ENCODE measurements around the gene PLAGL1. TPM values are rescaled to one million over a fixed set of nuclear protein-coding genes. Genes with fewer than 3 reads are reported as not detected.

PLAGL1 gene
- total RNA-seq, 2 experiments from 2014 or later, result 1.0 to 1.1 TPM

DNA sequence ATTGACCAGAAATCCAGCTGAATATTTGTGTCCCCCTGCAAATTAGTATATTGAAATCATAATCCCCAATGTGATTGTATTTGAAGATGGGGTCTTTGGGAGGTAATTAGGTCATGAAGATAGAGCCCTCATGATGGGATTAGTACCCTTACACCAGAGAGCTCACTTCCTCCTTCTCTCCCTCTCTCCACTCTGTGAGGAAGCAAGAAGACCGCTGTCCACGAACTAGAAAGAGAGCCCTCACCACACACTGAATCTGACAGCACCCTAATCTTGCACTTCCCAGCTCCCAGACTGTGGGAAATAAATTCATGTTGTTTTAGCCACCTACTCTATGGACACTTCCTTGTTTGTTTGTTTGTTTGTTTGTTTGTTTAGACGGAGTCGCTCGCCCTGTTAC, 11.9 kb upstream of the PLAGL1 start:
- Histone ChIP-seq H3K9me3 (ENCODE audit: control insufficient read depth in 1 of 2, insufficient read depth in 1 of 2, low read length in 2 of 2) (no peaks in the 10 kb centered on the region), H3K4me1 (ENCODE audit: insufficient read depth, low read length) (no peaks in the 10 kb centered on the region), H3K27ac (ENCODE audit: low read depth in 1 of 2, low read length in 2 of 2) (no peak overlapping the region), H3K4me3 (ENCODE audit: low read length) (no peak overlapping the region), H3K36me3 (ENCODE audit: insufficient read depth, low read length) (no peaks in the 10 kb centered on the region), H3K27me3 (ENCODE audit: control insufficient read depth in 1 of 2, insufficient read depth in 2 of 2, low read length in 2 of 2) (no peaks in the 10 kb centered on the region)
- H3K9me3 Mint-ChIP-seq, result no peaks in the 10 kb centered on the region
- no peak overlapping the region for H3K27ac Mint-ChIP-seq
- ChIA-PET CTCF (no interaction called here), POLR2A (interaction anchor here (1.2 kb wide), 1 partner anchor 44 kb away, joined by 3 read pairs; no protein-coding TSS in a partner anchor)
- no peak overlapping the region for H3K4me3 Mint-ChIP-seq
- no peaks in the 10 kb centered on the region for H3K27me3 Mint-ChIP-seq
- TF ChIP-seq, protein P1, sequence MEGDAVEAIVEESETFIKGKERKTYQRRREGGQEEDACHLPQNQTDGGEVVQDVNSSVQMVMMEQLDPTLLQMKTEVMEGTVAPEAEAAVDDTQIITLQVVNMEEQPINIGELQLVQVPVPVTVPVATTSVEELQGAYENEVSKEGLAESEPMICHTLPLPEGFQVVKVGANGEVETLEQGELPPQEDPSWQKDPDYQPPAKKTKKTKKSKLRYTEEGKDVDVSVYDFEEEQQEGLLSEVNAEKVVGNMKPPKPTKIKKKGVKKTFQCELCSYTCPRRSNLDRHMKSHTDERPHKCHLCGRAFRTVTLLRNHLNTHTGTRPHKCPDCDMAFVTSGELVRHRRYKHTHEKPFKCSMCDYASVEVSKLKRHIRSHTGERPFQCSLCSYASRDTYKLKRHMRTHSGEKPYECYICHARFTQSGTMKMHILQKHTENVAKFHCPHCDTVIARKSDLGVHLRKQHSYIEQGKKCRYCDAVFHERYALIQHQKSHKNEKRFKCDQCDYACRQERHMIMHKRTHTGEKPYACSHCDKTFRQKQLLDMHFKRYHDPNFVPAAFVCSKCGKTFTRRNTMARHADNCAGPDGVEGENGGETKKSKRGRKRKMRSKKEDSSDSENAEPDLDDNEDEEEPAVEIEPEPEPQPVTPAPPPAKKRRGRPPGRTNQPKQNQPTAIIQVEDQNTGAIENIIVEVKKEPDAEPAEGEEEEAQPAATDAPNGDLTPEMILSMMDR (IDR thresholded peaks at IDR 0.05), result no peak
- no peaks in the 10 kb centered on the region for H3K4me1 Mint-ChIP-seq (ENCODE audit: low read depth)
- intact Hi-C loops (cut with DNase I, micrococcal nuclease), result loop anchor here in 1 of 2 experiments (10.0 kb wide), 1 partner anchor 1325 kb away; no protein-coding TSS in a partner anchor
- ATAC-seq (ENCODE audit: poor library complexity), result no peak
- no peak for DNase-seq
- no peaks in the 10 kb centered on the region for H3K36me3 Mint-ChIP-seq (ENCODE audit: low read depth)

DNA sequence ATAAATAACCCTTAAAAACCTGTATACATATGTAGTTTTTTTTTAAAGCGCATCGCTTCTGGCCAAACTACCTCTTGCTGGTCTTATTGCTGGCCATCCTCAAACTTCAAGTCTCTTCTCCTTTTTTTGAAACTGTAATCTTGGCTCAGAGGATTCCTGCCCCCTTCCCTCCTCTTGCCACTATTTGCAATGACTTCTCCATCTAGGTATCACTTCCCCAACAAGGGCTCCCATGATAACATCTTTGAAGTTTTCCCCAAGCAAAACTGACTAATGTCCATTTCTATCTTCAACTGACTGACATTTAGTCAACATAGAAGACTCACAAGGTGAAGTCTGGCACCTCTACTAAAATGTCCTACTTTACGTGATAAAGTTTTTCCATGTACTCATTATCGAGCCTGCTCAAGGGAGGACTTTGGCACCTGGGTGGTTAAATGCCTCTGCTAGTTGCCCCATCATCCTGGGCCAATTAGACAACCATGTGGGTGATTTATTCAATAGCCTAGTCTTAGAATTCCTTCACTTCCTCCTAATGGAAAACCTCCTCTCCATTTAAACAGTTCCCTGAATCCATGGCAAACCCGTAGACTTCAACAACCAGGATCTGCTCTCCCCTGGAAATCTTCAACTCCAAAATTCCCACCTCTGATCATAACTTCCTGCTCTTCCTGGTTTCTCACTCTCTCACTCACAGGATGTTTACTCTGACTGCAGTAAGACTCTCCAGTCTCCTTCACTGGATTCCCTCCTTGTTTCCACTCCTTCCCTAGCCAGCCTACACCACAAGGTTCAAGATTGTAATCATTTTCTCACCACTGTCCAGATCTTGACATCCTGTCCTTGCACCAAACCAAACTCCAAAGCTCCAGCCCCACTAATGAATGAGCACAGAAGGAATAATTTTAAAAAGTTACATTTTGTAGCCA, 9.4 kb upstream of the PLAGL1 start:
- ATAC-seq (ENCODE audit: poor library complexity) (no peak), DNase-seq (peak in 1 of 14 experiments; percentile 4)
- no peaks in the 10 kb centered on the region for H3K27me3 Mint-ChIP-seq
- Histone ChIP-seq H3K4me1 (ENCODE audit: insufficient read depth, low read length) (no peaks in the 10 kb centered on the region), H3K27me3 (ENCODE audit: control insufficient read depth in 1 of 2, insufficient read depth in 2 of 2, low read length in 2 of 2) (no peaks in the 10 kb centered on the region), H3K27ac (ENCODE audit: low read depth in 1 of 2, low read length in 2 of 2) (no peak overlapping the region), H3K36me3 (ENCODE audit: insufficient read depth, low read length) (no peaks in the 10 kb centered on the region), H3K9me3 (ENCODE audit: control insufficient read depth in 1 of 2, insufficient read depth in 1 of 2, low read length in 2 of 2) (no peaks in the 10 kb centered on the region), H3K4me3 (ENCODE audit: low read length) (no peak overlapping the region)
- H3K36me3 Mint-ChIP-seq (ENCODE audit: low read depth), result no peaks in the 10 kb centered on the region
- ChIA-PET CTCF (no interaction called here), POLR2A (no interaction called here)
- TF ChIP-seq, protein P1 (IDR thresholded peaks at IDR 0.05), result no peak
- no peaks in the 10 kb centered on the region for H3K4me1 Mint-ChIP-seq (ENCODE audit: low read depth)
- H3K9me3 Mint-ChIP-seq, result no peaks in the 10 kb centered on the region
- H3K27ac Mint-ChIP-seq, result no peak overlapping the region
- no peak overlapping the region for H3K4me3 Mint-ChIP-seq
- intact Hi-C loops (cut with DNase I, micrococcal nuclease), result loop anchor here in 1 of 2 experiments (10.0 kb wide), 1 partner anchor 1323 kb away; no protein-coding TSS in a partner anchor

DNA sequence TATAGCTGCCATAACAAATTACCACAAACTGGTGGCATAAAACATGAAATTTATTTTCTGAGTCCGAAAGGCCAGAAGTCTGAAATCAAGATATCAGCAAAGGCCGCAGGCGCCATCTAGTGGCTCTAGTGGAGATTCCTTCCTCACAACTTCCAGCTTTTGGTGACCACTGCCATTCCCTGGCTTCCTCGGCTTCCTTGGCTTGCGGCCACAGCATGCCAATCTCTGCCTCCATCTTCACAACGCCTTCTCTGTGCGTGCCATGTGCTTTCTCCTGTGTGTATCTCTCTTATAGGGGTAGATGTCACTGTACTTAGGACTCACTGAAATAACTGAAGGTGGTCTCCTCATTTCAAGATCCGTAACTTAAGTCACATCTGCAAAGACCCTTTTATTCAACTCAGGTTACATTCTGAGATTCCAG, 5.4 kb upstream of the PLAGL1 start:
- Mint-ChIP-seq H3K4me1 (ENCODE audit: low read depth) (no peaks in the 10 kb centered on the region), H3K4me3 (no peak overlapping the region), H3K9me3 (no peaks in the 10 kb centered on the region), H3K27me3 (peaks cover 27% of the 10 kb centered on the region), H3K27ac (no peak overlapping the region), H3K36me3 (ENCODE audit: low read depth) (no peaks in the 10 kb centered on the region)
- no peak overlapping the region for H3K27ac ChIP-seq (ENCODE audit: low read depth in 1 of 2, low read length in 2 of 2)
- H3K4me3 ChIP-seq (ENCODE audit: low read length), result no peak overlapping the region
- POLR2A ChIA-PET, result interaction anchor here (1.7 to 2.0 kb wide), 2 partner anchors 42 to 438 kb away, joined by 5 to 12 read pairs; no protein-coding TSS in a partner anchor
- peaks cover 0 to 2% of the 10 kb centered on the region in 2 experiments for H3K9me3 ChIP-seq (ENCODE audit: control insufficient read depth in 1 of 2, insufficient read depth in 1 of 2, low read length in 2 of 2)
- H3K4me1 ChIP-seq (ENCODE audit: insufficient read depth, low read length), result peaks cover 1% of the 10 kb centered on the region
- TF ChIP-seq, protein P1 (IDR thresholded peaks at IDR 0.05), result peak; percentile 98
- intact Hi-C loops (cut with DNase I, micrococcal nuclease), result loop anchor here (1.0 to 10.0 kb wide), 7 partner anchors 73 to 1539 kb away; no protein-coding TSS in a partner anchor
- DNase-seq (peak; percentile 43 to 80 (median 55)), ATAC-seq (ENCODE audit: poor library complexity) (peak; percentile 52)
- CTCF ChIA-PET, result interaction anchor here (0.6 to 3.5 kb wide), 21 partner anchors 9 to 1540 kb away, joined by 3 to 31 read pairs (median 4); no protein-coding TSS in a partner anchor
- H3K27me3 ChIP-seq (ENCODE audit: control insufficient read depth in 1 of 2, insufficient read depth in 2 of 2, low read length in 2 of 2), result peaks cover 0 to 2% of the 10 kb centered on the region in 2 experiments
- H3K36me3 ChIP-seq (ENCODE audit: insufficient read depth, low read length), result no peaks in the 10 kb centered on the region

Measured in CD4-positive, alpha-beta T cell (primary cell).